Iris pigment epithelial cell (primary cell): ENCODE data around the gene KRTAP27-1.

Experiments
- DNase-seq: peaks from one replicate; pipeline ENCODE4 v3.0.0-alpha.2; 2011; ENCODE audit warnings: low read depth

KRTAP27-1 gene

DNA sequence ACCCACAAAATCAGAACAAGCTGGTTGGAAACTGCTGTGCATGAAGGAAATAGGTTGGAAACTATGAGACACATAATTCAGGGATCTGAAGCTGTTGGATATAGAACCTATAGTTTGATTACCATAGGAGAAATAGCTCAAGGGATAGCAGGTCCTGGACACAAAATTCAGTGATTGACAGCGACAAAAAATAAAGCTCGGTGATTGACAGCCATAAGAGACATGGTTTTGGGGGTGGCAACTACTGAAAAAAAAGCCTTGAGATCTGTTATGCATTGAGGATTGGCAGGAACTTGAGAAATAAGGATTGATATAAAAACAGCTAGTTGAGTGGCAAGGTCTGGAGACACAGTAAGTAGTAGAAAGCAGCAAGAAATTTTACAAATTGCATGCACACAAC is 48.3 kb downstream of the KRTAP27-1 start, which contains the start of gene KRTAP25-1:
Gene KRTAP25-1 (minus strand): TSS at position 300 of the 400 bp plus-strand sequence. CDS start 24 bp downstream, at position 276.
- DNase-seq, result no peak
